Measurements from ENCODE around the gene SEMA5B. TPM values are rescaled to one million over a fixed set of nuclear protein-coding genes. Genes with fewer than 3 reads are reported as not detected.

Gene SEMA5B
- total RNA-seq, 1 donor from 2014 or later: under 0.01 TPM

DNA sequence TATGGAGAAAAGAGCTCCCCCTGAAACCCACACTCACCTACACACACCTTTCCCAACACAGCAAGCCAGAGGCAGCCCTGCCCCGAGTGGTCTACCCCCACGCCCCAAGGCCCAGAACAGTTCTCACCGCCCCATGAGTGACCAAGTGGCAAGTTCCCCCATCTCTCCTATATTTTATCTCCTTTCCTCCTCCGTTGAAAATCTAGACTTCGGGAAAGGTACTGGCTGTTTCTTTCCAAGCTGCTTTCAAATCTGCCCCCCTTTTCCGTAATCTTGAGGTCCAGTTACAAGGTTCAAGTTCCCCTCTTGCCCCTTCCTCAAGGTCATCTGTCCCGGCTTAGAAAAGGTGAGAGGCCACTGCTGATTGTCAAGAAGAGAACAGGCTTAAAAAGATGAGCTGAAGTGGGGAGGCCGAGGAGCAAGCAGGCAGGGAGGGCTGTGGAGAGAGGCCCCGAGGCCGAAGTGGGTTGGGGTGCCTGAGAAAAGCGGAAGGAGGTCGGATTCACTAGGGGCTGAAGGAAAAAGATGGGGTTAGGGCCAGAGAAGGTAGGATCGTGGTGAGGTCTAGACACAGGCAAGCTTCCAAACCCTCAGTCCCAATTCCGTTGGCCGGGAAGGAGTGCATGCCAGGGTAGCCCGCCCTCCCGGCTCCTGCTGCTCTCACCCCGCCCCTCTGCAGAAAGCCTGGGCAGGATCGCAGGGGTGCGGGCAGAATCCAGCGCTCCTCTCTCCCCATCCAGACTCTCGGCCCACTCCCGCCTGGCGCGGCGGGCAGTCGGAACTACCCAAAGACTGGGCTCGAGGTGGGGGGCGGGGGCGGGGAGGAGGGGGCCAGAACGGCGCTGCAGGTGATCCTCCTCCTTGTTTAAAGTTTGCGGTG is 1.7 kb downstream of the SEMA5B start:
- DNase-seq (ENCODE audit: low read depth in 2 of 2): no peak

DNA sequence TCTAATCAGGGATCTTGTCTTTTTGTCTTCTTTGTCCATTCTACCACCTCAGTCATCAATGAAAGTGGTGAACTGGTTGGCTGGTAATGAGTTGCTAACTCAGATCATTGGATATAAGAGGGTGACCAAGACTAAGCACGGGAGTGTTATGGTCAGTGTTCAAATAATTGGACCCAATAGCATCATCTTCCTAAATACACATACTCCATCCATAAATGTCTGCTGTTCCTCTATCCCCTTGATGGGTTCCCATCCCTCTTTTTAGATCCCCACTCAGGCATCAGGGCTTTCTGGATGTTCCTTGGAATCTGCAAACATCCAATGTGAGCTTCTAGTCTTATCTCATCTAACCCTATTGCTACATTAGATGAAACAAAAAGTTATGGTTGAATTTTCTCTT is 3.5 kb downstream of the SEMA5B start:
- no peak for DNase-seq (ENCODE audit: low read depth in 2 of 2)

DNA sequence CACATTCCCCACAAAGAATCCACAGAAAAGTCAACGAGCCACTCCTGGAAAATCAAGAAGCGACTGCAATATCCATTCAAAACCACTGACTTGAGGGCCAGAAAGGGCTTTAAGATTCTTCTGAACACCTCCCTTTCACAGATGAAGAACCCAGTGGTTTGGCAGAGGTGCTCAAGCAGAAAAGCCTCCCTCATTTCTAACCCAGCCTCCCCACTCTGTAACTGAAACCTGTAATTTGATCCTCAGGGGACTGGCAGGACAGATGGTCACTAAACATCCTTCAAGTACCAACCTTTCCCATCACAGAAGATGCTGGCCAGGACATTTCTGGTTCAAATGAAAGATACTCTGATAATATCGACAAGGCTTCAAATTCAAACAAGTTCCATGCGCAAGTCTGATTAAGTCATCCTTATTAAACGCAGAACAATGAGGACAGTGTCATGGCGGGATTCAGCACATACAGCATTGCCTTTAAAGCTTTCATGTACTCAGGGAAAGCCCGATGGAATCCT is 5.5 kb downstream of the SEMA5B start:
- DNase-seq (ENCODE audit: low read depth in 2 of 2): no peak

DNA sequence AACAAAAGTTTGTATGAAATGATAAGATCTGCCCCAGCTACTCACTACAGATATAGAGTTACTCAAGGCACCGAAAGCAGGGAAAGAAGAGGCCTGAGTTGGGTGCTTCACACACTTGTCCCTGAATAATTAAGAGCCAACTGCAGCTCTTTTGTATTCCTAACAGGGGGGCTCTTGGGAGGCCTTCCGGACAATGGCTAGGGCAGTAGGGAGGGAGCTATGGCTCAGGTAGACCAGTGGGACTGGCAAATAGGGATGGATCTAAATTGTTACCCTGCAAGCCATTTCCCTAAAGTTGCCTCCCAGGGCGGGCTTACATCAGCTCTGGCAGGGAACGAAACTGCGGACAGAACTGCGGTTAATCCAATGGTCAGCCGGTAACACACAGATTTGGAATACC is 6.2 kb downstream of the SEMA5B start:
- DNase-seq (ENCODE audit: low read depth in 2 of 2): no peak

DNA sequence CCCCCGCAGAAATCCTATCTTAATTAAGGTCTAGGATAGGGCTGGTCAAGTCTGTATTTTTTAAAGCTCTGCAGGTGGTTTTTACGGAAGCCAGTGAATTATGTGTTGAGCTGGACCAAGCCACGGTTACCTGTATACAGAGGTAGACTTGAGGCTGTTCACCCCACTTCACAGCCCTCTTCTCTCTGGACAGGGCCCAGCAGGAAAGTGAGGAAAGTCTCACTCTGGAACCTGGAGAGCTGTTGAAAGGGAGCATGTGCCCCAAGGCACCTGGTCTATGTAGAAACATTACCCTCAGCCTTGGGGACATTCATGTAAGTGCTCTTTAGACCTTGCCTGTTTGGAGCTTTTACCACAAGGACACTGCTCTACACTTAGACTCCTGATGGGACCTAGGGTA is 6.9 kb downstream of the SEMA5B start:
- no peak for DNase-seq (ENCODE audit: low read depth in 2 of 2)

DNA sequence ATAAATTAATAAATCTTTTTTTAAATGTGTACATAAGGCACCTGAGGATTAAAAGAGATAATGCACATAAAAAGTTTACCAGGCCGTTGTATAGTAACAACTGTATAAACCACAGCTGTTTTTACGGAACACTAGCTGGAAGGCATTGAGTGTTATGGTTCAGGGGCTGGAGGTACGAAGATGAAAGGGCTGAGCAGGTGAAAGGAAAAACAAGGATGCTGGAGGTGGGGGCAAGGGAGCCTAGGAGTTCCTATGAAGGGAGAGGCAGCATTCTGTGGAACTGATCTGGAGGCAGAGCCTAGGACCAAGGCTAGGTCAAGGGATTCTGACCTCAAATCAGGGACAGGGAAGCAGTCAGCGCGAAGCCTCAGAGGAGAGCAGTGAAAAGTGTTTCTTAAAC is 8.0 kb downstream of the SEMA5B start:
- no peak for DNase-seq (ENCODE audit: low read depth in 2 of 2)

DNA sequence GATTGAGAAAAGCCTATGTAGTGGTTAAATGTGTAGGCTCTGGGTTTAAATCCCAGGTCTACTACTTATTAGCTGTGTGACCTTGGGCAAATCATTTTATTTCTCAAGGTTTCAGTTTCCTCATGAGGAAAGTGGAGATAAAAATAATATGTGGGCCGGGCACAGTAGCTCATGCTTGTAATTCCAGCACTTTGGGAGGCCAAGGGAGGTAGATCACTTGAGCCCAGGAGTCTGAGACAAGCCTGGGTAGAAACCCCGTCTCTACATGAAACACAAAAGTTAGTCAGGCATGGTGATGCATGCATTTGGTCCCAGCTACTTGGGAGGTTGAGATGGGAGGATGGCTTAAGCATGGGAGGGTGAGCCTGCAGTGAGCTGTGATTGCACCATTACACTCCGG is 8.4 kb downstream of the SEMA5B start:
- DNase-seq (ENCODE audit: low read depth in 2 of 2): no peak

DNA sequence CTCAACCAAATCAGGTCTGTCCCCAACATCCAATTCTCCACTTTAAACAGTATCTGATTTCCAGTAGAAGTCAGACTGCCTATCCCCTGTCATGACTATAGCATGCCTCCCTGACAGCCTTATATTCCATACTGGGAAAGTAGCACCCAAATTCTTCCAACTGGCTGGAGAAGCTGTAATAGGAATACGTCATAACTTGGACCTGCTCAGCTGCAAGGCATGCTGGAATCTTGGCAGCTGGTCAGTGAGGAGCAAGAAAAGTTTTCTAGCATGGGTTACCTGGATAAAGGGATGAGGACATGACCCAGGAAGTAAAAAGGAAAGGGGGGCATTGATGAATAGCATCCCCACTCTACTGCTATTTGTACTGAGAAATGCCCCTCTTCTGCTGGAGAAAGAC is 8.9 kb downstream of the SEMA5B start:
- no peak for DNase-seq (ENCODE audit: low read depth in 2 of 2)

DNA sequence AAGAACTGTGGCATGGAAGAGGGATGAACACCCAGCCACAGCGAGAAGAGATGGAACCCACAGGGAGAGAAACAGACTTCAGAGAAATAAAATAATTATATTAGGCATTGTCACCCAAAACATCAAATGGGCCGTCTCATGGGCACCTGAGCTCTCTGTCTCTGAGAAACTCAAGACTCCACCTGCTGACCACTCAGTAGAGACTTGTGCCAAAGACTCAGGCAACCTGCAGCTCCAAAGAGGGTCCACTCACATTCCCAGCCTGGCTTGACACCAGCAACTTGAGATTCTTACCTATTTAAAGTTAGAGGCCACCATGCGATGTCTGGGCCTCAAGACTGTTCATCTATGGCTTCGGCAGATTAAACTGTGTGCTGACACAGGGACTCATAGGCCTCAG is 12.0 kb downstream of the SEMA5B start:
- DNase-seq (ENCODE audit: low read depth in 2 of 2): no peak

DNA sequence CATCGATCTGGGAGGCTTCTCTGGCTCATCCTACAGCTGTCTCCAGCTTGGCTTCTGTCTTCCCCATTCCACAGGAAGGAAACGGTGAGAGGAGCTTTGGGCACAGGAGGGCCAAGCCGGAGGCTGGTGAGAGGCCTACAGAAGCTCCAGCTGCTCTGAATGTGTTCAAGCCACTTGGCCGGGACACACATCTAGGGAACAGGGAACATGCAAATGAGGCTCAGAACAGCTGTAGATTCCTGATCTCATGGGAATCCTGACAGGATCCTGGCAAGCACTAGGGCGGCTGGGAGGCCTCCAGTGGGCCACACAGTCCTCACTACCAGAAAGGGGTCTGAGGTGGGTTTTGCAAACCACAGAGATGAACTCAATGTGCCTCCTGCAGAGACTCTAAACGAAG is 13.7 kb downstream of the SEMA5B start:
- DNase-seq (ENCODE audit: low read depth in 2 of 2): no peak

DNA sequence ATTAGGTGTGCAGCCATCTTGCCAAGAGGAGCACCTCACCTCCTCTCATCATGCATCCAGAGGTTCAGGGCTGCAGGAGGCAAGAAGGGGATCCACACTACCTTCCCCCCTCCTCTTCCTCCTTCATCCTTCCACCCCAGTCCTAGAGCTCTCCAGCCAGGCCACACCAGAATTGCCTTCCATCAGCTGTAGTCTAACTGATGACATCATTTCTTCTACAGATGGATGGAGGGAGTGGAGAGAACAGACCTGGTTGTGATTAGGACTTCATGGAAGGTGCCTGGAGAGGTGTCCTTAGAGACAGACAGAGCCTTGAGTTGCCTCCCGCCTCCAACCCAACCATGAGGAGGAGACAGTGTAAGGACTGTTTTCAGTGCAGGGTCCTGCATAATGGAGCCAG is 14.9 kb downstream of the SEMA5B start:
- no peak for DNase-seq (ENCODE audit: low read depth in 2 of 2)

DNA sequence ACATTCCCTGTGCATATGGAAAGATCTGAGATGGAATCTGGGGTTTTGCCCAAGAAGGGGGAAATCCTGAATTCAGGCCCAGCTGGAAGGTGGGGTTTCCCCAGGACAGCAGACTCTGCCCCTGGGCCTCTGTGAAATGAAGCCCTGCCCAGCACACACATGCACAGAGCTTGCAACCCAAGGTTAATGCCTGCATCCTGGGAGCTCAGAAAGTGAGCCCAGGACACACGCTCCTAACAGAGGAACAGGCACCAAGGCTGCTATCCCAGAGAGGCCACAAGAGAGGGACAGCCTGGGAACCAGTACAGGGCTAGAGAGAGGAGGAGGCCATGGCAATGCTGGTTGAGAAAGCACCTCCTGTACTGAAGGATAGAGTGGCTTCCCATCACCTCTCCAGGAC is 16.1 kb downstream of the SEMA5B start:
- DNase-seq (ENCODE audit: low read depth in 2 of 2): no peak

DNA sequence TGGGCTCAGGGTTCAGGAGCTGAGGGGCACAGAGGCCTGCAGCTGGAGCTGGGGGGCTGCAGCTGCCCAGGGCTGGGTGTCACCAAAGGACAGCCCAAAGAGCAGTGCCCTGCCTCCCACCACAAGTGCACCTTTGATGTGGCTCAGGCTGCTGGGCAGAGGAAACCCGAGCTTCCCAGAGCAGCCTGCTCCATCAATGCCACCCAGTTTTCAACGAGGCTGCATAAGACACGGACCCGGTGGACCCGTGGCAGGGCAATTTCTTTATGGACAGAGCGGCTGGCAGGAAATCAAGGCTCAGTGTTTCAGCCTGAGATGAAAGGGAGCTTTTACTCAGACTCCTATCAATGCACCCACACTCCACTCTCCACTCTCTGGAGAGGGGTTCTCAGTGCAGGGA is 18.7 kb downstream of the SEMA5B start:
- DNase-seq (ENCODE audit: low read depth in 2 of 2): no peak

DNA sequence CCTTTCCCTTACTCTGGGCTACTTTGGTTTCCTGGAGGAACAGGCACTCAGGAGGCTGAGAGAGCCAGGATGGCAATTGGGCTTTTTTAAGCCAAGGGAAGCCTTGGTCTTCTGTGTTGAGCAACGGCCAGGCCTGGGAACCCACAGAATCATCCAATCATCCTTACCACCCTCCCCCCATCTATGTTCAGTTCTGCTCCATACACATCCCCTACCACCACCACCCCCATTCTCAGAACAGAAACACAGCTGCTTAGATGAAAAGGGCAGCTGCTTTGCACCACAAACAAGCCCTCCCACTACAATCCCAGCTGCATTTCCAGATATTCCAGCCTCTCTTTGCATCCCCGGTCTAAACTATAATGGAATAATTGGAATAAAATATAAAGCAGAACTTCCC is 21.0 kb downstream of the SEMA5B start:
- no peak for DNase-seq (ENCODE audit: low read depth in 2 of 2)

DNA sequence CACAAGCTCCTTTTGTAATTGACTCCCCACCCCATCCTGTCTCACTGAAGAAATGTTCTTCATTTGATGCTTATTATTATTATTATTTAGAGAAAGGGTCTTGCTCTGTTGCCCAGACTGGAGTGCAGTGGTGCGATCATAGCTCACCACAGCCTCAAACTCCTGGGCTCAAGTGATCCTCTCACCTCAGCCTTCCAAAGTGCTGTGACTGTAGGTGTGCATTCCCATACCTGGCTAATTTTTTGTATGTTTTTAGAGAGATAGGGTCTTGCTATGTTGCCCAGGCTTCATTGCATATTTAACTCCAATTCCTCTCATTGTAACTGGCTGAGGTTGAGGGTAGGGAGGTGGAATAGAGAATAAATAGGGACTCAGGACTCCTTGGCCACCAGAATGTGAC is 22.3 kb downstream of the SEMA5B start:
- no peak for DNase-seq (ENCODE audit: low read depth in 2 of 2)

DNA sequence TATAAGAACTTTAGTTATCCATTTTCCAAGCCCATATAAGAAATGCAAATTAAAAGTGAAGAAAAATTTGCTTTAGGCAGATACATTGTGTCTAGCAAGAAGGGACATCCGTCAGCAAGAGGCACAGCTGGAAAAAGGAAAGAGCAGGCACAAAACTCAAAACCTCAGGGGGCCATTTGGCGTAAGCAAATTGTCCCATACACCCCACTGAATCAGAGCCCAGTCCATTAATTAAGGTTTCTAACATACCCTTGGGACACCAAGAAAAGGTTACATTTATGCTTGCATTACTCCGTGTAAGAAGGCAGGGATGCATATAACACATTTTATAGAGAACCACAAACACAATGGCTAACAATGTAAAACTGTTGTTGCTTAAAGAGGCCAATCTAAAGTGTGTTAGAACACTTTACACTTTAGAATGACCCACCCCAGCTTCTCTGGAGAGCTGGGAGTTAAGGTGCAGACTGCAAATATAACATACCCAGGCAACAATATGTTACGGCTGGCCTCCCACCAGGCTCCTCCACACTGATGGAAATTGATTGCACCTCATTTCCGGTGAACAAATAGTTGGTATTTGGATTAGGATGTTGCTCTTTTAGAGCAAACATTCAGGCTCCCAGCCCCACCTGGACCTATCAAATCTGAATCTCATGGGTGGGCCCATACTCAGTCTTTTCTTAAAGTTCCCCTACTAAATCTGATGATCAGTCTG is 23.2 kb downstream of the SEMA5B start:
- no peak for DNase-seq (ENCODE audit: low read depth in 2 of 2)

DNA sequence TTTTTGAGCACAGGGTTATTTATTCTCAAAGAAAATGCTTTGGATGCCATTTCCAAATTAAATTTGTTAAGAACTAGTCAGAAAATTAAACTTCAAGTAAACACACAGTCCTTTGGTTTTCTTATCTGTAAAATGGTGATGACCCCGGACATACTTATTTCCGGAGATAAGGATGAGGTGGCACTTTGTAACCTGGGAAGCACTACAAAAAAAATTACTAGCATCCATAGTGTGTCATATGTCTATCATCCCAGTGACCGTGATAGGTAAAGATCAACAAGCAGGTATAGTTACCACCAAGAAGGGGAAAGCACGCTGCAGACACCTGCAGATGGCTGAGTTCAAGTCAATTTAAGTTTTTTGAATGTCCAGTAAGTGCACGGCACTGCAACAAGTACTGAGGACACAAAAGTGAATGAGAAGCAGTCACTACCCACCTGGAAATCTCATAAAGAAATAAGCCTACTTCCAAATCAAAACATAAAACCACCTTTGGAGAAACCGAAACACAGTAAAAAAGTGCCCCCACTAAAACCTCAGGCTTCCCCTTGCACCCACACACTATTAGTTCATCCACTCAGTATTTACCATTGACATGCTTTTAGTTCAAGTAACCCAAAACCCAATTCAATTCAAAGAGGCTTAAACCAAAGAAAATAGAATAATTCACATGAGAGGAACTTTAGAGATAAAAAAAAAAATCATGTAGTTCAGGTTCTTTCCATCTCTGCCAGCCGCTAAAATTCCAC is 24.6 kb downstream of the SEMA5B start:
- no peak for DNase-seq (ENCODE audit: low read depth in 2 of 2)

DNA sequence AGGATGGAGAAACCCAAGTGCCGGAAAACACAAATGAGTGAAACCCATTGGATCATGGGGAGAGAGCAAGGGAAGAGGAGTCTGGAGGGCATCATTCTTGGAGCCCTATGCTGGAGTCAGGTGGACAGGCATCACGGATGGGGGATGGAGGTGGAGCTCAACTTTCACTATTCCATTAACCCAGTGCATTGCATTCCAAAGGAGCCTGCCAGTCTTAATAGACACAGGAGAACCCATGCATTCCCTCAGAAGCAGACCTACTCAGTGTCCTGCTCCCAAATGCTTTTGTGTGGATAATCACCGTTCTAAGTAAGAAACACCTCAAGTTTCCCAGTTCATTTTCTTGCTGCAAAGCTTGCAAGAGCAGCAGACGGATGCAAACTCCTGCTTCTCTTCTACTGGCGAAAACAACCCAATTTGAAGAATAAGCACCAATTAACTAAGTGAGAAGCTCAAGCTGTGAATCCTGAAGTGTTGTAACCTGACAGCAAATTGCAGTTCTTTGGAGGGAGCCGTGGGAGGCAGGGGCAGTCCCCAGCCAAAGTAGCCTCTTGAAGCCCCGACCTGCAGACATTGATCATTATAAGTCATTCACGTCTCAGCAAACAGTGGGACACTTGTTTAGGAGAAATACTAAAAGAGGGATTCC is 25.3 kb downstream of the SEMA5B start:
- no peak for DNase-seq (ENCODE audit: low read depth in 2 of 2)

DNA sequence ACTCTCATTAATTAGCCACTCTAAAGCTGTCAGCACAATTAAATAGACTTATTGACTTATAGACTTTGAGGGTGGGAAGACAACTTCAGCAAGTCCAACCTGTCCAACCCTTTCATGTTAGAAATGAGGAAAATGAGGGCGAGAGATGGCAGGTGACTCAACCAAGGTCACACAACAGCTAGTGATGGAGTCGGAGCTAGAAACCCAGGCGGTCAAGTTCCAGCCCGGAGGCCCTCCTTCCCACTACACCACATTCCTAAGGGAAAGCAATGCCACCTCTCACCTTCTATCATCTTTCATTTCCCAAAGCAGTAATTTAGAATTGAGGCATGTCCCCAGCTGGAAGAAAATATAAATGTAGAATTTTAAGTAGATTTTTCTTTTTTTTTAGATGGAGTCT is 28.7 kb downstream of the SEMA5B start:
- no peak for DNase-seq (ENCODE audit: low read depth in 2 of 2)

DNA sequence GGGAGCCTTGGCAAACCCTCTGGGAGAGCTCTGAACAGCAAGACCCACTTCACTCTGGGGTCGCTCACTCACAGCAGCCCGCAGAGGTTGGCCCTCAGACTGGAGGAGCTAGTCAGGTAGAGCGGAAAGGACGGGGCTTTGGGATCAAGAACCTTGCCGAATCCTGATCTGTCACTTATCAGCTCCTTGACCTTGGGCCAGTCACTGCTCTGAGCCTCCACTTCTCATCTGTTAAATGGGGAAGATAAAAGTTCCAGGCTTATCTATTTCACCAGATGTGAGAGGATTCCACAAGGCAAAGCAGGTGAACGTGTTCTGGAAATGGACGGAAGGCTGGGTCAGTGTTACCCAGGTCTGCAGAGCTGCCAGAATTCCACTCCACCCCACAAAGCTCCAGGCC is 29.4 kb downstream of the SEMA5B start:
- no peak for DNase-seq (ENCODE audit: low read depth in 2 of 2)

DNA sequence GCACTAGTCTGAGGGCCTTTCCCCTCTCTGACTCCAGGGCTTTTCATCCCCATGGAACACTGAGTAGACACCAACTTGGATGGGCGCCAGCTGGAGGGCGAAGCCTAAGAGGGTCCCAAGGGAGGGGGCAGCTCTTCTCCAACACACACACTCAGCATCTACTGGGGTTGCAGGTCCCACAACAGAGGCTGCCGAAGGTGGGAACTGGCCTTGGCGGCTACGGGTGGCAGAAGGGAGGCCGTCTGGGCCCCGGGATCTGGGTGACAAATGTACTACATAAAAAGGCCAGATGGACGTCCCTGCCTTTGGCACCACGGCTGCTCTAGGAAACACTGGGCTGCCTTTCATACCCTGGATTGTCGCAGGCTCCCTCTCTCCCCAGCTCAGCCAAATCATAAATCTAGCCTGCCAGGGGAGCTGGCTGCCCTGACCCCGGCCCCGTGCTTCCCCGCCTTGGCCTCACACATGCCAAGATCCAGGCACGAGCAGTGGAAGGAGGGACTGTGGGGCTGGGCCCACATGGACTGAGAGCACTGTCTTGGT is 31.5 kb downstream of the SEMA5B start:
- DNase-seq (ENCODE audit: low read depth in 2 of 2): no peak

Measured in lung microvascular endothelial cell (primary cell).